ENCODE measurements around the gene ABL2.

The ABL2 gene

DNA sequence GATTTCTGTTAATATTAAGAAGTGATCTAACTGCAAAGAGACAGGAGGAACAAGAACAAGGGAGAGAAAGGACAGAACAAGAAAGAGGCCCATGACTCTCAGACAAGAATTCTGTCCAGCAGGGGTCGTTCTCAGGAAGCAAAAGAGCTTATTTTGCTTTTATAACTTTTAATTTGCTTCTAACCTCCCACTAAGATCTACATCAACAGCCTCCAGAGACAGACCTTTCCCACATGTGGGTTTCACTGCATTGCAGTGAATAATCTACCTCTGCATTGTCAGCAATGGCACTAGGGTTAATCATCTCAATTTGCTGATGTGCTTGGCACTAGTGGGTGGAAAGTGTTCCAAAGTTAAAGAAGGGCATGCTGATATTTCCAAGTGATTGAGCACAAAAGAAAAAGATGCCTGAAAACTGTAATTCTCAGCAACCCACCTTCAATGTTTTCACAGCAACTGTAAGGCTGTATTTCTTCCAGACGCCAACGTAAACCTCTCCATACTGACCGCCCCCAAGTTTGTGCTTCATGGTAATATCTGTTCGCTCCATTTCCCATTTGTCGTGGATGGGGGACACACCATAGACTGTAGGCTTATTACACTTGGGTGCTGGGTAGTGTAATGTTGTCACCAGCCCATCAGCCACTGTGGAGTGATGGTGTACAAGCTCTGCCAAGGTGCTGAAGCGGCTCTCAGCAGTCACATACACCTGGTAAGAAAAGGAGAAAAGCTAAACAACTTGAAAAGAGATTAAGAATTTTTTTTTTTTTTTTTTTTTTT is 108.1 kb downstream of the ABL2 start:
- Histone ChIP-seq H3K4me3 (ENCODE audit: low read length in 2 of 2) (no peak overlapping the region), H2BK5ac (ENCODE audit: low read length) (no peak overlapping the region), H3K36me3 (replicated peaks in 1 of 2; ENCODE audit: control insufficient read depth in 2 of 2, insufficient read depth in 2 of 2, low read length in 2 of 2) (peaks cover 12 to 68% of the 10 kb centered on the region in 2 donors), H2BK15ac (ENCODE audit: low read length) (no peak overlapping the region), H2BK120ac (ENCODE audit: low read depth, low read length) (no peak overlapping the region), H3K23ac (ENCODE audit: low read depth, low read length, poor library complexity) (no peak overlapping the region), H3K4me1 (ENCODE audit: control insufficient read depth in 2 of 2, insufficient read depth in 1 of 2, low read depth in 1 of 2, low read length in 2 of 2) (peaks cover 0 to 1% of the 10 kb centered on the region in 2 donors), H2BK12ac (ENCODE audit: low read length) (no peak overlapping the region), H4K8ac (ENCODE audit: low read depth, low read length) (no peak overlapping the region), H3K79me1 (ENCODE audit: low read depth, low read length) (no peaks in the 10 kb centered on the region), H2AFZ (ENCODE audit: low read length) (no peak overlapping the region), H3K27ac (replicated peaks; ENCODE audit: low read length) (no peak overlapping the region), H3K18ac (ENCODE audit: low read length) (no peak overlapping the region), H3K9me3 (replicated peaks in 1 of 2; ENCODE audit: control insufficient read depth in 2 of 2, insufficient read depth in 1 of 2, low read depth in 1 of 2, low read length in 2 of 2) (peaks cover 0 to 1% of the 10 kb centered on the region in 2 donors), H4K91ac (ENCODE audit: low read depth, low read length, poor library complexity) (no peak overlapping the region), H3K14ac (ENCODE audit: low read length) (no peak overlapping the region), H3K4ac (ENCODE audit: low read length) (no peak overlapping the region), H3K9ac (ENCODE audit: low read depth, low read length, poor library complexity) (no peak overlapping the region), H2AK5ac (ENCODE audit: low read depth, low read length) (no peak overlapping the region), H3K27me3 (ENCODE audit: control insufficient read depth in 3 of 3, insufficient read depth in 3 of 3, low read depth in 1 of 3, low read length in 3 of 3) (no peaks in the 10 kb centered on the region), H3K4me2 (ENCODE audit: insufficient read depth, low read length, poor library complexity, severe bottlenecking) (no peak overlapping the region)
- no CpG with 5 or more reads among the region's 7 CpGs for WGBS, 2 donors (ENCODE audit: extremely low coverage in 2 of 2, insufficient read length in 2 of 2, insufficient replicate concordance in 1 of 2)
- no peak for DNase-seq (ENCODE audit: low spot score)

DNA sequence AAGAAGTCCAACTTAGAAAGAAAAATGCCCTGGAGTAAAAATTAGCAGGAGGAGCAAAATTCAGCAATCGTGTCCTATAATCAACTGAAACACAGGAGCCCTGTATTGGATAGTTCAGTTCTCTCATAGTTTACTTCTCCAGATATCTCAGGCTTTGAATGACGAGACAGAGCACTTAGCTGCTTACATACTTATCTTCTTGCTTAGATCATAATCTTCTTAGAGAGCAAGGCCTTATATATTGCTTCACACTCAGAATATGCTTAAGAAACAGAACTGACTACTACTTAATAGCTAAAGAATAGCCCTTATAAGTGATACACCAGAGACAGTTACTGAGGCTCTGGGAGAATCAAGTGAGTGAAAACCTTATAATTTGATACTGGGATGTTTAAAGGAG is 108.7 kb downstream of the ABL2 start:
- H3K9me3 ChIP-seq (replicated peaks in 1 of 2; ENCODE audit: control insufficient read depth in 2 of 2, insufficient read depth in 1 of 2, low read depth in 1 of 2, low read length in 2 of 2): no peaks in the 10 kb centered on the region
- H2BK15ac ChIP-seq (ENCODE audit: low read length): no peak overlapping the region
- H4K8ac ChIP-seq (ENCODE audit: low read depth, low read length): no peak overlapping the region
- no CpG with 5 or more reads among the region's 2 CpGs for WGBS, 2 donors (ENCODE audit: extremely low coverage in 2 of 2, insufficient read length in 2 of 2, insufficient replicate concordance in 1 of 2)
- H3K18ac ChIP-seq (ENCODE audit: low read length): no peak overlapping the region
- no peaks in the 10 kb centered on the region for H3K79me1 ChIP-seq (ENCODE audit: low read depth, low read length)
- H2BK5ac ChIP-seq (ENCODE audit: low read length): no peak overlapping the region
- peaks cover 10 to 63% of the 10 kb centered on the region in 2 donors for H3K36me3 ChIP-seq (replicated peaks in 1 of 2; ENCODE audit: control insufficient read depth in 2 of 2, insufficient read depth in 2 of 2, low read length in 2 of 2)
- H3K27ac ChIP-seq (replicated peaks; ENCODE audit: low read length): no peak overlapping the region
- no peak overlapping the region for H3K4me3 ChIP-seq (ENCODE audit: low read length in 2 of 2)
- H3K23ac ChIP-seq (ENCODE audit: low read depth, low read length, poor library complexity): no peak overlapping the region
- no peak overlapping the region for H3K14ac ChIP-seq (ENCODE audit: low read length)
- no peak overlapping the region for H3K9ac ChIP-seq (ENCODE audit: low read depth, low read length, poor library complexity)
- H3K4me1 ChIP-seq (ENCODE audit: control insufficient read depth in 2 of 2, insufficient read depth in 1 of 2, low read depth in 1 of 2, low read length in 2 of 2): no peaks in the 10 kb centered on the region
- H3K27me3 ChIP-seq (ENCODE audit: control insufficient read depth in 3 of 3, insufficient read depth in 3 of 3, low read depth in 1 of 3, low read length in 3 of 3): no peaks in the 10 kb centered on the region
- no peak overlapping the region for H2AK5ac ChIP-seq (ENCODE audit: low read depth, low read length)
- no peak overlapping the region for H2BK12ac ChIP-seq (ENCODE audit: low read length)
- no peak overlapping the region for H3K4ac ChIP-seq (ENCODE audit: low read length)
- H2AFZ ChIP-seq (ENCODE audit: low read length): no peak overlapping the region
- DNase-seq (ENCODE audit: low spot score): no peak
- no peak overlapping the region for H4K91ac ChIP-seq (ENCODE audit: low read depth, low read length, poor library complexity)
- H3K4me2 ChIP-seq (ENCODE audit: insufficient read depth, low read length, poor library complexity, severe bottlenecking): no peak overlapping the region
- no peak overlapping the region for H2BK120ac ChIP-seq (ENCODE audit: low read depth, low read length)

- Histone ChIP-seq H2BK15ac (ENCODE audit: low read length) (no peak overlapping the region), H3K4me2 (ENCODE audit: insufficient read depth, low read length, poor library complexity, severe bottlenecking) (no peak overlapping the region), H3K9ac (ENCODE audit: low read depth, low read length, poor library complexity) (no peak overlapping the region), H2AK5ac (ENCODE audit: low read depth, low read length) (no peak overlapping the region), H3K4ac (ENCODE audit: low read length) (no peak overlapping the region), H4K8ac (ENCODE audit: low read depth, low read length) (no peak overlapping the region), H3K23ac (ENCODE audit: low read depth, low read length, poor library complexity) (no peak overlapping the region), H3K4me3 (ENCODE audit: low read length in 2 of 2) (no peak overlapping the region), H2BK5ac (ENCODE audit: low read length) (no peak overlapping the region), H2BK120ac (ENCODE audit: low read depth, low read length) (no peak overlapping the region), H3K36me3 (replicated peaks in 1 of 2; ENCODE audit: control insufficient read depth in 2 of 2, insufficient read depth in 2 of 2, low read length in 2 of 2) (peaks cover 10 to 60% of the 10 kb centered on the region in 2 donors), H3K27me3 (ENCODE audit: control insufficient read depth in 3 of 3, insufficient read depth in 3 of 3, low read depth in 1 of 3, low read length in 3 of 3) (no peaks in the 10 kb centered on the region), H3K18ac (ENCODE audit: low read length) (no peak overlapping the region), H3K9me3 (replicated peaks in 1 of 2; ENCODE audit: control insufficient read depth in 2 of 2, insufficient read depth in 1 of 2, low read depth in 1 of 2, low read length in 2 of 2) (no peaks in the 10 kb centered on the region), H3K4me1 (ENCODE audit: control insufficient read depth in 2 of 2, insufficient read depth in 1 of 2, low read depth in 1 of 2, low read length in 2 of 2) (no peaks in the 10 kb centered on the region), H2BK12ac (ENCODE audit: low read length) (no peak overlapping the region), H3K79me1 (ENCODE audit: low read depth, low read length) (no peaks in the 10 kb centered on the region), H2AFZ (ENCODE audit: low read length) (no peak overlapping the region), H4K91ac (ENCODE audit: low read depth, low read length, poor library complexity) (no peak overlapping the region), H3K27ac (replicated peaks; ENCODE audit: low read length) (no peak overlapping the region), H3K14ac (ENCODE audit: low read length) (no peak overlapping the region)
- DNase-seq (ENCODE audit: low spot score): no peak
Measured at GRCh38 chr1:179119513-179119912, 110.0 kb downstream of the ABL2 start.

GRCh38 chr1:179115181-179115580 is 114.3 kb downstream of the ABL2 start:
- no peak for DNase-seq (ENCODE audit: low spot score)
- H2BK15ac ChIP-seq (ENCODE audit: low read length): no peak overlapping the region
- no peak overlapping the region for H4K8ac ChIP-seq (ENCODE audit: low read depth, low read length)
- no peaks in the 10 kb centered on the region for H3K9me3 ChIP-seq (replicated peaks in 1 of 2; ENCODE audit: control insufficient read depth in 2 of 2, insufficient read depth in 1 of 2, low read depth in 1 of 2, low read length in 2 of 2)
- H3K36me3 ChIP-seq (replicated peaks in 1 of 2; ENCODE audit: control insufficient read depth in 2 of 2, insufficient read depth in 2 of 2, low read length in 2 of 2): peaks cover 12 to 74% of the 10 kb centered on the region in 2 donors
- no peak overlapping the region for H3K4me3 ChIP-seq (ENCODE audit: low read length in 2 of 2)
- no peak overlapping the region for H3K4me2 ChIP-seq (ENCODE audit: insufficient read depth, low read length, poor library complexity, severe bottlenecking)
- no peak overlapping the region for H2BK12ac ChIP-seq (ENCODE audit: low read length)
- H3K27ac ChIP-seq (replicated peaks; ENCODE audit: low read length): no peak overlapping the region
- 100% methylated on average over 3 of the region's 3 CpGs; no CpG with 5 or more reads in 1 of the 2 donors for WGBS, 2 donors (ENCODE audit: extremely low coverage in 2 of 2, insufficient read length in 2 of 2, insufficient replicate concordance in 1 of 2)
- no peak overlapping the region for H2AK5ac ChIP-seq (ENCODE audit: low read depth, low read length)
- no peaks in the 10 kb centered on the region for H3K27me3 ChIP-seq (ENCODE audit: control insufficient read depth in 3 of 3, insufficient read depth in 3 of 3, low read depth in 1 of 3, low read length in 3 of 3)
- no peak overlapping the region for H3K4ac ChIP-seq (ENCODE audit: low read length)
- H3K9ac ChIP-seq (ENCODE audit: low read depth, low read length, poor library complexity): no peak overlapping the region
- H3K23ac ChIP-seq (ENCODE audit: low read depth, low read length, poor library complexity): no peak overlapping the region
- H2BK120ac ChIP-seq (ENCODE audit: low read depth, low read length): no peak overlapping the region
- H2AFZ ChIP-seq (ENCODE audit: low read length): no peak overlapping the region
- H3K18ac ChIP-seq (ENCODE audit: low read length): no peak overlapping the region
- no peak overlapping the region for H2BK5ac ChIP-seq (ENCODE audit: low read length)
- H3K14ac ChIP-seq (ENCODE audit: low read length): no peak overlapping the region
- no peaks in the 10 kb centered on the region for H3K4me1 ChIP-seq (ENCODE audit: control insufficient read depth in 2 of 2, insufficient read depth in 1 of 2, low read depth in 1 of 2, low read length in 2 of 2)
- no peak overlapping the region for H4K91ac ChIP-seq (ENCODE audit: low read depth, low read length, poor library complexity)
- H3K79me1 ChIP-seq (ENCODE audit: low read depth, low read length): no peaks in the 10 kb centered on the region

Measured in neuronal stem cell (in vitro differentiated cells).